ENCODE data around the gene TXNDC16. TPM values are rescaled to one million over a fixed set of nuclear protein-coding genes. Genes with fewer than 3 reads are reported as not detected.

Gene TXNDC16
- total RNA-seq, 1 donor from 2014 or later = 22.8 TPM

- Mint-ChIP-seq H3K4me3 (ENCODE audit: unreplicated experiment) (no peak overlapping the region), H3K9me3 (ENCODE audit: unreplicated experiment) (no peaks in the 10 kb centered on the region), H3K4me1 (ENCODE audit: unreplicated experiment) (peaks cover 5% of the 10 kb centered on the region), H3K36me3 (ENCODE audit: unreplicated experiment) (peaks cover 4% of the 10 kb centered on the region), H3K27me3 (ENCODE audit: unreplicated experiment) (no peaks in the 10 kb centered on the region), H3K27ac (ENCODE audit: unreplicated experiment) (no peak overlapping the region)
- no peak for DNase-seq (ENCODE audit: extremely low spot score, unreplicated experiment)
- TF ChIP-seq CTCF (IDR thresholded peaks at IDR 0.05) = no peak
Measured at GRCh38 chr14:52467515-52468266, 84.6 kb downstream of the TXNDC16 start.

DNA sequence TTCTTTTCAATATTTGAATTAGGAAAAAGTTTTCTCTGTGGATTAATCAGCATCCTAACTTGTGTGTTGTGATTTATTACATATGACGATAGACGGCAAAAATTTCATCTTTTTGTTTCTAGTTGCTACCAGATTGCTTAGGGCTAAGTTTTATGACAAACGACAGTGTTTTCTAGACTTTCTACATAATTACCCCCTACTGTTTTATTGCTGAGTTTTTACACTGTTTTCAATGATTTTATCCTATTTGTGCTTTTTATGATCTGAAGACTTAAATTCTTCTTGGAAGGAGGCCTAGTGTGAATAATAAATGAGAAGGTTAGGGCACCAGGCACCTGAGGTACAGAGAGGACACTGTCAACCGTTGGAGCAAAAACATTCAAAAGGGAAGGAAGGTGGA lies 88.1 kb downstream of the TXNDC16 start:
- TF ChIP-seq CTCF (IDR thresholded peaks at IDR 0.05) = no peak
- H3K4me1 Mint-ChIP-seq (ENCODE audit: unreplicated experiment) = peaks cover 10% of the 10 kb centered on the region
- no peak for DNase-seq (ENCODE audit: extremely low spot score, unreplicated experiment)
- H3K4me3 Mint-ChIP-seq (ENCODE audit: unreplicated experiment) = no peak overlapping the region
- H3K27ac Mint-ChIP-seq (ENCODE audit: unreplicated experiment) = no peak overlapping the region
- peaks cover 7% of the 10 kb centered on the region for H3K9me3 Mint-ChIP-seq (ENCODE audit: unreplicated experiment)
- peaks cover 9% of the 10 kb centered on the region for H3K36me3 Mint-ChIP-seq (ENCODE audit: unreplicated experiment)
- H3K27me3 Mint-ChIP-seq (ENCODE audit: unreplicated experiment) = no peaks in the 10 kb centered on the region

- peaks cover 17% of the 10 kb centered on the region for H3K4me1 Mint-ChIP-seq (ENCODE audit: unreplicated experiment)
- no peak for TF ChIP-seq CTCF (IDR thresholded peaks at IDR 0.05)
- H3K27me3 Mint-ChIP-seq (ENCODE audit: unreplicated experiment) = no peaks in the 10 kb centered on the region
- peaks cover 7% of the 10 kb centered on the region for H3K9me3 Mint-ChIP-seq (ENCODE audit: unreplicated experiment)
- H3K36me3 Mint-ChIP-seq (ENCODE audit: unreplicated experiment) = peaks cover 9% of the 10 kb centered on the region
- no peak for DNase-seq (ENCODE audit: extremely low spot score, unreplicated experiment)
- H3K4me3 Mint-ChIP-seq (ENCODE audit: unreplicated experiment) = no peak overlapping the region
- no peak overlapping the region for H3K27ac Mint-ChIP-seq (ENCODE audit: unreplicated experiment)
Measured at GRCh38 chr14:52463375-52463774, 88.9 kb downstream of the TXNDC16 start.

DNA sequence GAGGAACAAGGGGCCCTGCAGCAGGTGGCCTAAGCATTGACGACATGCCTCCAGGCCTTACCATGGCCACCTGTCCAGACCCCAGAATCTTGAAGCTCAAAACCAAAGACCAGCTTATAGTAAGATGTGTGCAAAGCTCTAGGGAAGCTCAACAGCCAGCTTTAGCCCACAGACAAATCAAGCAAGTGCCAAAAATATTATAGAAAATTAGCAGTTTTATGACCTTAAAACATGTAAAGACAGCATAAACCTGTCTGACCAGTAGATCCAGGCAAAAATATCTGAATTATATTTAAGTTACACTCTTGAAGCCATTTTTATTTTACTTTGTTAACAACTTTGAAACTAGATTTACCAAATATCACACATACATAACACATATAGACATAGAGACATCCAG lies 90.6 kb downstream of the TXNDC16 start:
- no peak overlapping the region for H3K4me3 Mint-ChIP-seq (ENCODE audit: unreplicated experiment)
- no peak for DNase-seq (ENCODE audit: extremely low spot score, unreplicated experiment)
- no peak for TF ChIP-seq CTCF (IDR thresholded peaks at IDR 0.05)
- H3K27me3 Mint-ChIP-seq (ENCODE audit: unreplicated experiment) = no peaks in the 10 kb centered on the region
- H3K36me3 Mint-ChIP-seq (ENCODE audit: unreplicated experiment) = peaks cover 9% of the 10 kb centered on the region
- H3K4me1 Mint-ChIP-seq (ENCODE audit: unreplicated experiment) = peaks cover 33% of the 10 kb centered on the region
- H3K27ac Mint-ChIP-seq (ENCODE audit: unreplicated experiment) = no peak overlapping the region
- peaks cover 7% of the 10 kb centered on the region for H3K9me3 Mint-ChIP-seq (ENCODE audit: unreplicated experiment)

DNA sequence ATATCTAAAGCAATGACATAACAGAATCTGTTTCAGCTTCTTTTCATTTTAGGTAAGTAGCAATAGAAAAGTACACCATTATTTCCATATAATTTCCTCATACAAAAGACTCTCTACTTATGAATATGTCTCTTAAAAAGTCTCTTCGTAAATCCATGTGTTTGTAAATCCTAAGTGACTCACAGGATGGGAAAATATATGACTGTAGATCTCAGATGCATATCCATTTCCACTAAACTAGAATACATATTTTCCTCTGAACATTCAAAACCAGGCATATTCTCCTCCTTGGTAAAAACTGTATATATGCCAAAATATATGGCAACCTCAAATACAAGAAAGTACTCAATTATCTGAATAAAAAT lies 93.6 kb downstream of the TXNDC16 start:
- Mint-ChIP-seq H3K4me1 (ENCODE audit: unreplicated experiment) (peaks cover 49% of the 10 kb centered on the region), H3K9me3 (ENCODE audit: unreplicated experiment) (peaks cover 7% of the 10 kb centered on the region), H3K4me3 (ENCODE audit: unreplicated experiment) (peak overlapping the region; percentile 71), H3K27me3 (ENCODE audit: unreplicated experiment) (no peaks in the 10 kb centered on the region), H3K27ac (ENCODE audit: unreplicated experiment) (peak overlapping the region; percentile 98), H3K36me3 (ENCODE audit: unreplicated experiment) (peaks cover 9% of the 10 kb centered on the region)
- TF ChIP-seq CTCF (IDR thresholded peaks at IDR 0.05) = no peak
- no peak for DNase-seq (ENCODE audit: extremely low spot score, unreplicated experiment)

Data from osteocyte (in vitro differentiated cells).